Jurkat, Clone E6-1 (cell line): Measurements from ENCODE around the gene PARP9.
"Not testable (repeated sequence)": the region's sequence is repeated elsewhere in the genome, so short reads cannot be mapped to it uniquely, and the experiment has no call there.

Source experiments
- DNase-seq: peaks from one replicate; pipeline ENCODE4 v3.0.0-alpha.2; 2011; ENCODE audit warnings: low read depth, low spot score
- H3K4me3 ChIP-seq: 2 replicates; pipeline ENCODE4 v1.5.1; 2011; ENCODE audit warnings: mild to moderate bottlenecking, low read length, control low read depth, moderate library complexity

The PARP9 gene

GRCh38 chr3:122533931-122534334 lies 30.2 kb downstream of the PARP9 start:
- no peak overlapping the region for H3K4me3 ChIP-seq
- no peak for DNase-seq

GRCh38 chr3:122533480-122533879 lies 30.6 kb downstream of the PARP9 start:
- DNase-seq, result no peak
- H3K4me3 ChIP-seq, result no peak overlapping the region

GRCh38 chr3:122530164-122530563 lies 33.9 kb downstream of the PARP9 start:
- no peak overlapping the region for H3K4me3 ChIP-seq
- DNase-seq, result no peak

- no peak overlapping the region for H3K4me3 ChIP-seq
- DNase-seq, result no peak
Measured at GRCh38 chr3:122523317-122523716, 40.8 kb downstream of the PARP9 start.

- DNase-seq, result no peak
- H3K4me3 ChIP-seq, result no peak overlapping the region
Measured at GRCh38 chr3:122520861-122521260, 43.2 kb downstream of the PARP9 start.

GRCh38 chr3:122519693-122520092 lies 44.4 kb downstream of the PARP9 start:
- no peak for DNase-seq
- no peak overlapping the region for H3K4me3 ChIP-seq

- no peak for DNase-seq
- H3K4me3 ChIP-seq, result no peak overlapping the region
Measured at GRCh38 chr3:122516846-122517360, 47.2 kb downstream of the PARP9 start.

GRCh38 chr3:122515870-122516269 lies 48.2 kb downstream of the PARP9 start:
- no peak for DNase-seq
- no peak overlapping the region for H3K4me3 ChIP-seq

GRCh38 chr3:122515020-122515468 lies 49.1 kb downstream of the PARP9 start:
- peak overlapping the region; percentile 54 for H3K4me3 ChIP-seq
- no peak for DNase-seq

GRCh38 chr3:122514123-122515019 lies 49.7 kb downstream of the PARP9 start, which contains the start of gene KPNA1:
Gene KPNA1 (minus strand): TSS chr3:122514939. CDS start chr3:122496565, 18,374 bp downstream.
- peak; percentile 76 for DNase-seq
- H3K4me3 ChIP-seq, result peak within 1 kb of the TSS; percentile 54

- no peak for DNase-seq
- H3K4me3 ChIP-seq, result peak overlapping the region; percentile 54
Measured at GRCh38 chr3:122513386-122514122, 50.5 kb downstream of the PARP9 start.

- no peak for DNase-seq
- no peak overlapping the region for H3K4me3 ChIP-seq
Measured at GRCh38 chr3:122512284-122512683, 51.8 kb downstream of the PARP9 start.

- no peak for DNase-seq
- H3K4me3 ChIP-seq, result no peak overlapping the region
Measured at GRCh38 chr3:122510878-122511535, 53.1 kb downstream of the PARP9 start.

- not testable (repeated sequence) for DNase-seq, H3K4me3 ChIP-seq
Measured at GRCh38 chr3:122508944-122509343, 55.2 kb downstream of the PARP9 start.

GRCh38 chr3:122508135-122508914 lies 55.8 kb downstream of the PARP9 start:
- H3K4me3 ChIP-seq, result no peak overlapping the region
- DNase-seq, result no peak

- no peak for DNase-seq
- H3K4me3 ChIP-seq, result no peak overlapping the region
Measured at GRCh38 chr3:122506450-122506849, 57.6 kb downstream of the PARP9 start.

- no peak overlapping the region for H3K4me3 ChIP-seq
- DNase-seq, result no peak
Measured at GRCh38 chr3:122505676-122506075, 58.4 kb downstream of the PARP9 start.

- no peak for DNase-seq
- no peak overlapping the region for H3K4me3 ChIP-seq
Measured at GRCh38 chr3:122502941-122503340, 61.2 kb downstream of the PARP9 start.

- DNase-seq, result no peak
Measured at GRCh38 chr3:122502139-122502538, 62.0 kb downstream of the PARP9 start.

More at GRCh38 chr3:122502139-122502538, 62.0 kb downstream of the PARP9 start:
- no peak overlapping the region for H3K4me3 ChIP-seq
